Ovary (tissue), 9 donors: ENCODE data around the gene PARN. TPM values are rescaled to one million over a fixed set of nuclear protein-coding genes. Genes with fewer than 3 reads are reported as not detected.
A peak's percentile ranks its signal among the peaks of the same experiment; 100 is the strongest.

Experiments
- DNase-seq, 5 donors: peaks; one replicate each; pipeline ENCODE4 v3.0.0-alpha.2; 2019 to 2020
- H3K27ac ChIP-seq, 2 donors: fragments of 200-600 bp; one replicate each; pipeline versions ENCODE4 v1.5.1 to v1.8.0; 2019 to 2022
- H3K27me3 ChIP-seq: fragments of 200-600 bp; one replicate; pipeline ENCODE4 v1.8.0; 2022
- H3K36me3 ChIP-seq: fragments of 200-600 bp; sonication (generic); one replicate; pipeline ENCODE4 v1.5.1; 2019
- H3K4me1 ChIP-seq: one replicate; pipeline ENCODE4 v1.8.1; 2013; ENCODE audit warnings: mild to moderate bottlenecking, moderate library complexity; ENCODE audit not compliant: insufficient read depth
- H3K4me3 ChIP-seq: fragments of 200-600 bp; sonication (generic); one replicate; pipeline ENCODE4 v1.5.1; 2017
- H3K9me3 ChIP-seq, 2 donors: fragments of 200-600 bp in 1 of 2; sonication (generic) in 1 of 2; one replicate each; pipeline versions ENCODE4 v1.5.1 to v1.8.1; 2013 to 2019; ENCODE audit warnings: mild to moderate bottlenecking in 1 of 2, moderate library complexity in 1 of 2
- CTCF ChIP-seq, 3 donors: fragments of 450-650 bp in 2 of 3; fragments of 200-600 bp in 1 of 3; IDR thresholded peaks; one replicate each; pipeline versions ENCODE4 v1.5.1 to v1.8.0; 2016 to 2022; ENCODE audit warnings: antibody characterized with exemption in 3 of 3, mild to moderate bottlenecking in 1 of 3
- EP300 ChIP-seq: sonication (generic); formaldehyde crosslinking; IDR thresholded peaks from one replicate; pipeline ENCODE4 v1.6.1; 2017; ENCODE audit warnings: antibody characterized with exemption
- POLR2A ChIP-seq: fragments of 450-650 bp; IDR thresholded peaks from one replicate; pipeline ENCODE4 v1.6.1; 2017; ENCODE audit warnings: antibody characterized with exemption, mild to moderate bottlenecking, moderate library complexity
- WGBS, 3 donors: extraction: QIAGEN DNeasy Blood & Tissue Kit in 1 of 3; methylation state at CpG; one replicate each; pipeline versions ENCODE4 v1.1.5 to v1.1.7; 2013 to 2017; 5-methylcytosine and 5-hydroxymethylcytosine counted together
- intact Hi-C, 4 donors: fragments of 100-400 bp; cut with DNase I; formaldehyde crosslinking; loops; one replicate each; pipeline versions ENCODE4 v1.11.0 to v1.15.1; 2022 to 2023
- polyA plus RNA-seq, 2 donors: library from polyadenylated mRNA; stranded (reverse); fragments of 200-250 nt in 1 of 2; fragments of 350-450 nt in 1 of 2; fragmentation: Illumina TruSeq in 1 of 2; extraction: RNeasy Lipid Tissue Mini Kit (QIAGEN cat#74804) in 1 of 2; gene quantifications; one replicate each; pipeline ENCODE4 v1.2.3, GENCODE V29; 2013 to 2014
- total RNA-seq, 7 donors: library from RNA; depleted of rRNA in 2 of 7; stranded (reverse); fragments of >200 nt in 2 of 7; fragmentation: NEBNext Ultra II Directional in 3 of 7; extraction: Animal tissue kit (Norgen Biotek cat#: 25700) in 3 of 7; gene quantifications; one replicate each; pipeline versions ENCODE4 v1.1.0 to v1.2.4, GENCODE V29; 2016 to 2023
- donor health status: DM: no; HTN: no; CAD: no; lungs with moderate emphysema.
- donor health status: DM: no; HTN: no; CAD: no.
- donor health status: Bipolar disorder and iron deficiency.
- donor health status: DM: yes; HTN: yes; CAD: no.
- donor health status: DM: no; HTN: no; CAD: no.
- donor health status: DM: yes; HTN: yes; CAD: no.

PARN gene
- total and polyA plus RNA-seq, 9 donors: 19.5 to 42.0 (median 29.0) TPM

- no peak overlapping the region for H3K4me3 ChIP-seq
- no peaks in the 10 kb centered on the region for H3K36me3 ChIP-seq
- intact Hi-C loops: loop anchor here in 2 of 4 donors (10.0 kb wide), 2 partner anchors 275 to 605 kb away; partner anchors contain the start of gene ERCC4 (in 2 of the 2)
- peaks cover 3% of the 10 kb centered on the region for H3K4me1 ChIP-seq
- no peak overlapping the region for H3K27ac ChIP-seq
- TF ChIP-seq EP300: no peak
- TF ChIP-seq POLR2A: no peak
- no peak for TF ChIP-seq CTCF (IDR thresholded peaks at IDR 0.05)
- H3K27me3 ChIP-seq: no peaks in the 10 kb centered on the region
- H3K9me3 ChIP-seq: no peaks in the 10 kb centered on the region
- no peak for DNase-seq
- WGBS, 3 donors: 89 to 100% (median 92%) methylated on average over 2 of the region's 2 CpGs
These were observed 100.0 kb downstream of the PARN start for GRCh38 chr16:14530046-14530445.

GRCh38 chr16:14529010-14529669 is 100.9 kb downstream of the PARN start:
- no peaks in the 10 kb centered on the region for H3K27me3 ChIP-seq
- intact Hi-C loops: loop anchor here (1.0 to 10.0 kb wide), 7 partner anchors 124 to 282 kb away; no protein-coding TSS in a partner anchor
- H3K4me3 ChIP-seq: no peak overlapping the region
- WGBS, 3 donors: 13 to 14% (median 14%) methylated on average over 11 of the region's 11 CpGs
- peaks cover 3% of the 10 kb centered on the region for H3K4me1 ChIP-seq
- TF ChIP-seq POLR2A: no peak
- TF ChIP-seq EP300: no peak
- peak; percentile 58 to 91 (median 88) for TF ChIP-seq CTCF (IDR thresholded peaks at IDR 0.05)
- H3K9me3 ChIP-seq: no peaks in the 10 kb centered on the region
- DNase-seq: peak; percentile 73 to 87 (median 84)
- H3K27ac ChIP-seq: no peak overlapping the region
- no peaks in the 10 kb centered on the region for H3K36me3 ChIP-seq

- peak overlapping the region in 1 of 2 donors; percentile 73 for H3K27ac ChIP-seq
These were observed 101.8 kb downstream of the PARN start for GRCh38 chr16:14528306-14528705.

GRCh38 chr16:14527411-14528044 is 102.5 kb downstream of the PARN start:
- Histone ChIP-seq H3K4me1 (peaks cover 3% of the 10 kb centered on the region), H3K4me3 (no peak overlapping the region), H3K27ac (peak overlapping the region in 1 of 2 donors; percentile 73), H3K36me3 (no peaks in the 10 kb centered on the region), H3K9me3 (no peaks in the 10 kb centered on the region), H3K27me3 (no peaks in the 10 kb centered on the region)
- 12 to 22% (median 14%) methylated on average over 5 of the region's 5 CpGs for WGBS, 3 donors
- peak in 2 of 5 donors; percentile 44 to 78 for DNase-seq
- TF ChIP-seq EP300 (no peak), POLR2A (no peak), CTCF (IDR thresholded peaks at IDR 0.05) (no peak)
- intact Hi-C loops: loop anchor here in 3 of 4 donors (2.0 to 10.0 kb wide), 5 partner anchors 123 to 280 kb away; no protein-coding TSS in a partner anchor

More at GRCh38 chr16:14528306-14528705, 101.8 kb downstream of the PARN start:
- DNase-seq: no peak
- intact Hi-C loops: loop anchor here in 3 of 4 donors (2.0 to 10.0 kb wide), 5 partner anchors 124 to 281 kb away; no protein-coding TSS in a partner anchor
- no peaks in the 10 kb centered on the region for H3K27me3 ChIP-seq
- no peaks in the 10 kb centered on the region for H3K9me3 ChIP-seq
- H3K4me3 ChIP-seq: no peak overlapping the region
- no peaks in the 10 kb centered on the region for H3K36me3 ChIP-seq
- peaks cover 3% of the 10 kb centered on the region for H3K4me1 ChIP-seq
- no peak for TF ChIP-seq EP300
- no peak for TF ChIP-seq CTCF (IDR thresholded peaks at IDR 0.05)
- WGBS, 3 donors: 77 to 85% (median 84%) methylated on average over 4 of the region's 4 CpGs
